Brain microvascular endothelial cell (primary cell): ENCODE results near the gene GPR161.

Experiments used
- DNase-seq: peaks from one replicate; pipeline ENCODE4 v3.0.0-alpha.2; 2020
- H3K27ac ChIP-seq: fragments of 250-450 bp; sonication (Bioruptor Pico); 2 replicates; pipeline ENCODE4 v1.5.1; 2020; ENCODE audit warnings: mild to moderate bottlenecking, moderate library complexity
- H3K27me3 ChIP-seq: fragments of 250-450 bp; sonication (Bioruptor Pico); replicated peaks from 2 replicates; pipeline ENCODE4 v1.5.1; 2020; ENCODE audit warnings: mild to moderate bottlenecking
- H3K36me3 ChIP-seq: fragments of 250-450 bp; sonication (Bioruptor Pico); replicated peaks from 2 replicates; pipeline ENCODE4 v1.5.1; 2020; ENCODE audit warnings: mild to moderate bottlenecking
- H3K4me3 ChIP-seq: 2 replicates; pipeline ENCODE4 v1.5.1; 2011; ENCODE audit warnings: low read depth, mild to moderate bottlenecking, control low read depth, low read length, moderate library complexity
- in situ Hi-C: cut with HindIII; loops from 2 replicates; pipeline ENCODE4 v1.10.0; 2017; ENCODE audit warnings: low sequenced_read_pairs, low pct_ligation_motif_present
- TF ChIP-seq, protein P1 (sequence below): IDR thresholded peaks from 2 replicates; pipeline ENCODE4 v1.5.1; 2011; ENCODE audit warnings: low read depth, mild to moderate bottlenecking, moderate library complexity, low read length, control low read depth, inconsistent platforms; ENCODE audit errors: missing control alignments

GPR161 gene

DNA sequence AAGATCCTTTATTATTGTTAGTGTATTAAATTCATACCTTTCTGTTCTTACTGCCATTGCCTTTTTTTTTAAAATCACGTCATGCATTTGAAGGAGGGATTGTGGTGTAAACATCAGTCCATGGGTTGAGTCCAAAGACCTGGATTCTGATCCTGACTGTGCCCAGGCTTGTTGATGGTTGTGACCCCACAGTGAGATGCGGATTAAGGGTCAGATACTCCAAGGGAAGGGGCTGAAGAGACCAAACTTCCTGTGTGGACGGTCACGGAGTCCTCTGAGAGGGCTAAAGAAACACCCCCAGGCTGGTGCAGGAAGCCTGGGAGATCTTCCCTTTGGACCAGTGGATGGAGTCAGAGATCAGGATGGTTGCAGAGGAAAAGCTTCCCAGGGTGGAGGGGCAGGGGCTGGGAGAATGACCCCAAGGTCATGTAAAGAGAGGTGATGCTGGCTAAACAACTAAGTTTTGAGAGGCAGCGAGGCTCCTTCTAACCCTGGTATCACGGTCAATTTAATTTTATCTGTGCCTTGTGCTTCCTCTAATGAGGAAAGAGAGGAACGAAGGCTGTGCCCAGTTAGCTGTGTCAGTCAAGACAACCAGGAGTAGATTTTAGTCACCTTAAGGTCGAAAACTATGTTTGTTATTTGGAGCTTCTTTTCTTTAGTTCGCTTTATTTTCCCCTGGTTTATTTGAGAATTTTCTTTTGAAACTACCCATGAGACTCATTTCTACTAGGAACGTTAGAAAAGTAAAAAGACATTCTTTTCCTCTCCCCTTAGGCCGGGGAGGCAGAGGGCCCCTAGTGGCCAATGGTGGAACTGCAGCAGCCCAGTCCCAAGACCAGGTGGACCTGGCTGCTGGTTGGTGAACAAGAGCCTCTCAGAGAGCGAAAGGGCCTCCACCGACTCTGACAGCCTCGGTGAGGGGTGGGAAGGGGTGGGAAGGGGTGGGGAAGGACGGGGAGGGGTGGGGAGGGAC, 8.7 kb upstream of the GPR161 start:
- in situ Hi-C loops: no loop called here
- TF ChIP-seq, protein P1, sequence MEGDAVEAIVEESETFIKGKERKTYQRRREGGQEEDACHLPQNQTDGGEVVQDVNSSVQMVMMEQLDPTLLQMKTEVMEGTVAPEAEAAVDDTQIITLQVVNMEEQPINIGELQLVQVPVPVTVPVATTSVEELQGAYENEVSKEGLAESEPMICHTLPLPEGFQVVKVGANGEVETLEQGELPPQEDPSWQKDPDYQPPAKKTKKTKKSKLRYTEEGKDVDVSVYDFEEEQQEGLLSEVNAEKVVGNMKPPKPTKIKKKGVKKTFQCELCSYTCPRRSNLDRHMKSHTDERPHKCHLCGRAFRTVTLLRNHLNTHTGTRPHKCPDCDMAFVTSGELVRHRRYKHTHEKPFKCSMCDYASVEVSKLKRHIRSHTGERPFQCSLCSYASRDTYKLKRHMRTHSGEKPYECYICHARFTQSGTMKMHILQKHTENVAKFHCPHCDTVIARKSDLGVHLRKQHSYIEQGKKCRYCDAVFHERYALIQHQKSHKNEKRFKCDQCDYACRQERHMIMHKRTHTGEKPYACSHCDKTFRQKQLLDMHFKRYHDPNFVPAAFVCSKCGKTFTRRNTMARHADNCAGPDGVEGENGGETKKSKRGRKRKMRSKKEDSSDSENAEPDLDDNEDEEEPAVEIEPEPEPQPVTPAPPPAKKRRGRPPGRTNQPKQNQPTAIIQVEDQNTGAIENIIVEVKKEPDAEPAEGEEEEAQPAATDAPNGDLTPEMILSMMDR: peak; percentile 99
- DNase-seq: peak; percentile 74
- Histone ChIP-seq H3K4me3 (no peak overlapping the region), H3K36me3 (no peaks in the 10 kb centered on the region), H3K27me3 (no peaks in the 10 kb centered on the region), H3K27ac (no peak overlapping the region)

DNA sequence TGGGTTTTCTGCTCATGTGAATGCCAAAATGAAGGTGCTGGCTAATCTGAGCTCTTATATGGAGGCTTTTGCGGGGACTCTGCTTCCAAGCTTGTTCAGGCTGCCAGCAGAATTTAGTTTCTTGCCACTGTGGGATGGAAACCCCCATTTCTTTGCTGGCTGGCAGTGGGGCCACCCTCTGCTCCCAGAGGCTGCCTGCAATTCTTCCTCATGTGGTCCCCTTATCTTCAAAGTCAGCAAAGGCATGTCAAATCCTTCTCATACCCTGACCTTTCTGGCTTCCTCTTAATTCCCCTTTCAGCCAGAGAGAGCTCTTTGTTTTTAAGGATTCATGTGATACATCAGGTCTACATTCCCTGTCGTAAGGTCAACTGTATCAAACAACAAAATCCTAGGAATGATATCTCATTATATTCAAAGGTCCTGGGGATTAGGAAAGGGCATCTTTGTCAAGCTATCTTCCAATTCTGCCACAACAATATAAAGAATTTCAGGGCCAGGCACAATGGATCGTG, 5.2 kb upstream of the GPR161 start:
- no peak for DNase-seq
- H3K27me3 ChIP-seq: no peaks in the 10 kb centered on the region
- H3K4me3 ChIP-seq: no peak overlapping the region
- no peaks in the 10 kb centered on the region for H3K36me3 ChIP-seq
- no peak overlapping the region for H3K27ac ChIP-seq
- TF ChIP-seq, protein P1: no peak
- in situ Hi-C loops: no loop called here

GRCh38 chr1:168139070-168139469, 2.3 kb upstream of the GPR161 start:
- in situ Hi-C loops: no loop called here
- Histone ChIP-seq H3K27ac (no peak overlapping the region), H3K36me3 (no peaks in the 10 kb centered on the region), H3K4me3 (no peak overlapping the region), H3K27me3 (no peaks in the 10 kb centered on the region)
- no peak for DNase-seq
- TF ChIP-seq, protein P1: no peak

GRCh38 chr1:168138134-168138533, 1.4 kb upstream of the GPR161 start:
- H3K27me3 ChIP-seq: no peaks in the 10 kb centered on the region
- in situ Hi-C loops: no loop called here

DNA sequence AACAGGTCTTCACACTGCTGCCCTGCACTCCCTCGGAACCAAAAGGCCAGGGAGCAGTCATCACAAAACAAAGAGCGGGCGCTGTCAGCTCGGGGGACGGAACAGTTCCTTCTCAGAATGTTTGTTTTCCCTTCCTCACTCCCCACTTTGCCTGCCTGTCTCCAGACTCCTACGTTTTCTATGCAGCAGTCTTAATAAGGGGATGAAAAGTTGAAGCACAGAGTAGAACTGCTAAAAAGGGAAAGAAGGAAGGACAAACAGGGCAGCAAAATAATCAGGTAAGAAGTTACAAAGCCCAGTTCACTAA, 738 bp upstream of the GPR161 start:
- no peak overlapping the region for H3K27ac ChIP-seq
- H3K4me3 ChIP-seq: peak overlapping the region; percentile 76
- H3K27me3 ChIP-seq: no peaks in the 10 kb centered on the region
- in situ Hi-C loops: no loop called here
- no peaks in the 10 kb centered on the region for H3K36me3 ChIP-seq
- TF ChIP-seq, protein P1: no peak
- DNase-seq: no peak

More at GRCh38 chr1:168138134-168138533, 1.4 kb upstream of the GPR161 start:
- no peak overlapping the region for H3K4me3 ChIP-seq
- DNase-seq: no peak
- H3K27ac ChIP-seq: no peak overlapping the region
- H3K36me3 ChIP-seq: no peaks in the 10 kb centered on the region
- TF ChIP-seq, protein P1: no peak
